Measurements from ENCODE around the gene ZC3H4.

Gene ZC3H4

DNA sequence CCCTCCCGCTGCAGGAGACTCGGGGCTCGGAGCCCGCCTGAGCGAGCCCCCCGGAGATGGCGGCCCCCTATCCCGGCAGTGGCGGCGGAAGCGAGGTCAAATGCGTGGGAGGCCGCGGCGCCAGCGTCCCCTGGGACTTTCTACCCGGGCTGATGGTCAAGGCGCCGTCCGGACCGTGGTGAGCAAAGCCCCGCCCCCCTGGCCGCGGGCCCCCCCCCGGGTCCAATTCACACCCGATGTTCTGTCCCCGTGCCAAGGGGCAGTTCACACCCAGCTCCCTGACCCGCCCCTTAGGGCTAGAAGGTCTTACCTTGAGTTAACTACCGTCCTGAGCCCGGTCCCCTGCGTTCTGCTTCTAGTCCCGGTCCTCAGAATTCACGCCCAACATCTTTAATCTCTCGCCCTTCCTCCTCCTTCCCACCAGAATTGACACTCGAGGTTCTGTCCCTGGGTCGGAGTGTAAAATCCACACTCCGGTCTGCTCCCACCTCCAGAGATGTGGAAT is 92.5 kb downstream of the ZC3H4 start:
- no peak for DNase-seq (ENCODE audit: low spot score)

DNA sequence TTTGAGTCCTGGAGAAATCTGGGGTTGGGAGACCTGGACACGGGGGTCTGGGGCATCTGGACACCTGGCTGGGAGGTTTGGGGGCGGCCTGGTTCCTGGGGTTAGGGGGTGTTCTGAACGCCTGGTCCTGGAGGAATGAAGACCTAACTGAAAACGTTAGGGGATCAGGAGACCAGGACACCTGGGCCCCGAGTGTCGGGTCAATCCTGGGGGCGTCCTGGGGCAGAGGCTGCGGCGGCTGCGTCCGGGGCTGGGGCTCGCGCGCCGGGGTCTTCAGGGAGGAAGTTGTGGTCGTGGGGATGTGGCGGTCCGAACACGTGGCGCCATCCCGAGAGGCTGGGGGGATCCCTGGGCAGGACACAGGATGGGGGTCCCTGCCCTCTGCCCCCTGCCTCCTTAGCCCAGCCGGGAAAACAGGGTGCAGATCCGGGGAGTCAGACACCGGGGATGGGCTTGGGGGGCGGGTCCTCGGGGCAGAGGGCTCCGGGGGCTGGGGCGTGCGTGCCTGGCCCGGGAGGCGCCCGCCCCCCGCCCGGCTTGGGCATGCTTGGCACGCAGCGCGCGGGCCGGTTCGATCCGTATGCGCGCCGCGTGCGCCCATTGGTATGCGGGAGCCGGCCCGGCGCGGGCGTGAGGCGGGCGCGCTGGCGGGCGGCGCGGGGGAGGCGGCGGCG is 93.3 kb downstream of the ZC3H4 start:
- no peak for DNase-seq (ENCODE audit: low spot score)

DNA sequence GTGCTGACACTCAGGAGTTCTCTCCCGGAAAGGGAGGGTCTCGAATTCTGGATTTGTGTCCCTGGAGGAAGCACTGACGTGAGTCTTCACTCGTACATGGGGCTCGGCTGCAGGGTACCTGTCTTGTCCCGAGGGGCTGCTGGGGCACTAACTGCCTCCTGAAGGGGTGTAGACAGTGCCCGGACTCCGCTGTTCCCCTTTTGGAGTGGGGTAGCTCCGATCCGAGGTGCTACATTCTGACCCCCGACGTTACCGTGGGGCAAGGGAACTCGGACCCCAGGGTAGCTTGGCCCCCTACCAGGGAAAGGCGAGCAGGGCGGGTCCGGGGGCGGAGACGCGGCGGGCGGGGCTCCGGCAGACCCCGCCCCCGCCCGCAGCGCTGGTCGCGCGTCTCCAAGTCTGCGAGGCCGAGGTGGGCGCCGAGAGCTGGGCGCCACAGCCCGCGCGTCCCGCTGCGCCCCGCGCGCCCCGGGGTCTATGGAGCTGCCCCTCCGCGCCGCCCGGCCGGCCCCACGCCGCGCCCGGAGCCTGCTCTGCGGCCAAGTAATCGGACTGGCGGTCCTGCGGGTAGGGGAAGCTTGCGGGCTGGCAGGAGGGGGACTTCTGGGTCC is 94.0 kb downstream of the ZC3H4 start, which contains the start of gene NPAS1:
Gene NPAS1 (plus strand): TSS at position 407 of the 611 bp plus-strand sequence. CDS start 1,211 bp downstream, outside the sequence.
- DNase-seq (ENCODE audit: low spot score) = no peak

DNA sequence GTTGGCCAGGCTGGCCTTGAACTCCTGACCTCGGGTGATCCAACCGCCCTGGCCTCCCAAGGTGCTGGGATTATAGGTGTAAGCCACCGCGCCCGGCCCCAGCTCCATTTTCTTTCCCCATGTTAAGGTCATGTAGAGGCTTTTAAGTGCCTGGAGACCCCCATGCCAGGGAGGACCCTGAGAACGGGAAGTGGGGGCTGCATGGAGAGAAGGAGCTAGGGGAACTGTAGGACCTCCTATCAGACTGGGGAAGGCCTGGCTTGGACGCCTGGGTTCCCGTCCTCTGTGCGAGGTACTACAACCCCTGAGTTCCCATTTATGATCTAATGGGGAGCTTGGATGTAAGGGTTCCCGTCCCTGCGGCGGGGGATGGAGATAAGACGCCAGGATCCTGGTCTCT is 94.7 kb downstream of the ZC3H4 start:
- DNase-seq (ENCODE audit: low spot score) = no peak

Measured in hematopoietic multipotent progenitor cell treated with erythropoietin and hydrocortisone succinate and interleukin-3 and kit ligand, for 15 days (in vitro differentiated cells).